Spleen (tissue), 7 donors: ENCODE data around the gene CASP9.

Source experiments
- CTCF ChIP-seq, 11 experiments: fragments of 200-600 bp in 7 of 11; fragments of 450-650 bp in 4 of 11; sonication (generic) in 4 of 11; IDR thresholded peaks in 8 of 11; conservative IDR thresholded peaks in 3 of 11; 1 replicate in 7 of 11; 2 replicates in 4 of 11; pipeline versions ENCODE4 v1.4.0 to v1.8.0; 2016 to 2021; ENCODE audit warnings: antibody characterized with exemption in 11 of 11, inconsistent platforms in 4 of 11, mild to moderate bottlenecking in 1 of 11
- POLR2A ChIP-seq, 3 donors: fragments of 450-650 bp; IDR thresholded peaks; one replicate each; pipeline ENCODE4 v1.5.1; 2017; ENCODE audit warnings: antibody characterized with exemption in 3 of 3, mild to moderate bottlenecking in 1 of 3
- POLR2AphosphoS5 ChIP-seq, 3 donors: sonication (generic); formaldehyde crosslinking; IDR thresholded peaks; one replicate each; pipeline ENCODE4 v1.5.1; 2017; ENCODE audit warnings: antibody characterized with exemption in 3 of 3
- donor health status: DM: no; HTN: no; CAD: no; lungs with moderate emphysema.
- donor health status: DM: no; HTN: no; CAD: no.
- donor health status: DM: no; HTN: no; CAD: no.

DNA sequence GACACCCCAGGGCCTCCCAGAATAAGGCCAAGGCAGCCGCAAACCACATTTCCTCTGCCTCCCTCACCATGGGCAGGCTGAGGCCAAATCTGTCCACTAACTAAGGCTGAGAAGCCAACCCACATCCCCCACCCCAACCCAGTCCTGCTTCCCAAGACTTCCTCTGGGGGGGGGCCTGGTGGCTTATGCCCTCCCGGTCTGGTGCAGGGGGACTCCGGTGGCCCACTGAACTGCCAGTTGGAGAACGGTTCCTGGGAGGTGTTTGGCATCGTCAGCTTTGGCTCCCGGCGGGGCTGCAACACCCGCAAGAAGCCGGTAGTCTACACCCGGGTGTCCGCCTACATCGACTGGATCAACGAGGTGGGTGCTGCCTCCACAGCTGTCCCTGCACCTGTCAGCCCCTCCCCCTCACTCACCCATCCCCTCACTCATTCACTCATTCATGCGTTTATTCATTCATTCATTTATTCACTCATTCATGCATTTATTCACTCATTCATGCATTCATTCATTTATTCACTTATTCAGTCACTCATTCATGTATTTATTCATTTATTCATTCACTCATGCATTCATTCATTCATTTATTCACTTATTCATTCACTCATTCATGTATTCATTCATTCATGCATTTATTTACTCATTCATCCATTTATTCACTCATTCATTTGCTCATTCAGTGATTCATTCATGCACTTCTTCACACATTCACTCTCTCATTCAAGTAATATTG, 78.5 kb downstream of the CASP9 start:
- TF ChIP-seq POLR2A (IDR thresholded peaks at IDR 0.05) = no peak
- no peak for TF ChIP-seq CTCF (IDR thresholded peaks at IDR 0.05 in 8 of 11, conservative IDR thresholded peaks at IDR 0.05 in 3 of 11)
- no peak for TF ChIP-seq POLR2AphosphoS5 (IDR thresholded peaks at IDR 0.05)
